22Rv1 (cell line): ENCODE results near the gene PARVB.

Source experiments
- CTCF ChIP-seq: fragments of 450-650 bp; IDR thresholded peaks from 2 replicates; pipeline ENCODE4 v1.5.1; 2017; ENCODE audit warnings: mild to moderate bottlenecking
- ZFX ChIP-seq: fragments of 450-650 bp; IDR thresholded peaks from 2 replicates; pipeline ENCODE4 v1.6.1; 2017; ENCODE audit warnings: antibody characterized with exemption, borderline replicate concordance

GRCh38 chr22:43990044-43990443 lies 34.1 kb upstream of the PARVB start:
- TF ChIP-seq CTCF: no peak
- TF ChIP-seq ZFX: no peak
